SK-N-SH (cell line): ENCODE results near the gene SSR4. TPM values are rescaled to one million over a fixed set of nuclear protein-coding genes. Genes with fewer than 3 reads are reported as not detected.

Source experiments
- CTCF ChIA-PET: fragments of 300-600, 350-600 bp; formaldehyde crosslinking; extraction: SDS; loops from one replicate; lab custom pipeline; 2021; lab: Yijun Ruan, JAX
- POLR2A ChIA-PET: fragments of 350-600 bp; sonication (Branson Sonifier 250); formaldehyde crosslinking; extraction: SDS; loops from one replicate; lab custom pipeline; 2020; ENCODE audit warnings: antibody characterized with exemption, inconsistent platforms; lab: Yijun Ruan, JAX
- DNase-seq: peaks from one replicate; pipeline ENCODE4 v3.0.0; 2012
- H2AFZ ChIP-seq: fragments of 200-600 bp; sonication (generic); 2 replicates; pipeline ENCODE4 v1.8.1; 2016; ENCODE audit warnings: antibody characterized with exemption, mild to moderate bottlenecking, low read depth
- H3F3A ChIP-seq: fragments of 200-600 bp; sonication (generic); replicated peaks from 2 replicates; pipeline ENCODE3; 2016; ENCODE audit warnings: antibody characterized with exemption, mild to moderate bottlenecking; ENCODE audit not compliant: insufficient read depth
- H3K27ac ChIP-seq, 2 experiments: fragments of 200-500 bp in 1 of 2; fragments of 200-600 bp in 1 of 2; sonication (Bioruptor generic) in 1 of 2; sonication (generic), shearing (Covaris generic) in 1 of 2; 2 replicates each; pipeline versions ENCODE4 v1.5.1 to v1.6.1; 2014 to 2016; ENCODE audit warnings: low read depth in 2 of 2, inconsistent platforms in 1 of 2, low read length in 1 of 2, mild to moderate bottlenecking in 1 of 2, mixed read lengths in 1 of 2
- H3K27me3 ChIP-seq: fragments of 200-600 bp; sonication (generic), shearing (Covaris generic); 2 replicates; pipeline ENCODE4 v1.6.1; 2016; ENCODE audit warnings: mixed run types; ENCODE audit not compliant: insufficient read depth
- H3K36me3 ChIP-seq, 2 experiments: fragments of 200-500 bp in 1 of 2; fragments of 200-600 bp in 1 of 2; sonication (Bioruptor generic) in 1 of 2; sonication (generic) in 1 of 2; replicated peaks in 1 of 2; 2 replicates each; pipeline versions ENCODE3 to v1.5.1; 2014 to 2016; ENCODE audit warnings: low read length in 1 of 2, mild to moderate bottlenecking in 1 of 2; ENCODE audit not compliant: insufficient read depth in 2 of 2, control insufficient read depth in 1 of 2
- H3K4me1 ChIP-seq, 2 experiments: fragments of 200-500 bp in 1 of 2; fragments of 200-600 bp in 1 of 2; sonication (Bioruptor generic) in 1 of 2; sonication (generic), shearing (Covaris generic) in 1 of 2; 2 replicates each; pipeline versions ENCODE4 v1.5.1 to v1.6.1; 2014 to 2016; ENCODE audit warnings: low read depth in 1 of 2, low read length in 1 of 2, mixed run types in 1 of 2; ENCODE audit not compliant: insufficient read depth in 2 of 2, control insufficient read depth in 1 of 2
- H3K4me2 ChIP-seq: fragments of 200-600 bp; sonication (generic), shearing (Covaris generic); 2 replicates; pipeline ENCODE4 v1.6.1; 2017; ENCODE audit warnings: mixed run types
- H3K4me3 ChIP-seq, 2 experiments: fragments of 200-500 bp in 1 of 2; fragments of 200-600 bp in 1 of 2; sonication (Bioruptor generic) in 1 of 2; sonication (generic), shearing (Covaris generic) in 1 of 2; 2 replicates each; pipeline versions ENCODE4 v1.5.1 to v1.8.1; 2014 to 2016; ENCODE audit warnings: low read depth in 2 of 2, inconsistent platforms in 1 of 2, low read length in 1 of 2, mild to moderate bottlenecking in 1 of 2, mixed read lengths in 1 of 2, moderate library complexity in 1 of 2
- H3K79me2 ChIP-seq: fragments of 200-600 bp; sonication (generic); 2 replicates; pipeline ENCODE4 v1.8.1; 2017; ENCODE audit warnings: mild to moderate bottlenecking; ENCODE audit not compliant: insufficient read depth
- H3K9ac ChIP-seq: fragments of 200-600 bp; sonication (generic); 2 replicates; pipeline ENCODE4 v1.6.1; 2017; ENCODE audit warnings: mixed run types
- H3K9me2 ChIP-seq: fragments of 200-600 bp; sonication (generic); 2 replicates; pipeline ENCODE4 v1.6.1; 2017; ENCODE audit warnings: mixed run types
- H3K9me3 ChIP-seq: fragments of 200-600 bp; sonication (generic); 2 replicates; pipeline ENCODE4 v1.6.1; 2017; ENCODE audit warnings: mixed run types, mild to moderate bottlenecking, moderate library complexity
- H4K20me1 ChIP-seq: fragments of 200-600 bp; sonication (generic); 2 replicates; pipeline ENCODE4 v1.6.1; 2017; ENCODE audit warnings: mild to moderate bottlenecking, mixed run types; ENCODE audit not compliant: insufficient read depth
- CHD2 ChIP-seq: fragments of 150-350 bp; IDR thresholded peaks from 2 replicates; pipeline ENCODE4 v1.6.1; 2018; ENCODE audit warnings: low read length; ENCODE audit not compliant: partially characterized antibody
- EZH2phosphoT487 ChIP-seq: fragments of 200-600 bp; sonication (generic); IDR thresholded peaks from 2 replicates; pipeline ENCODE4 v1.6.1; 2017; ENCODE audit warnings: low read depth, mixed run types, mild to moderate bottlenecking, antibody characterized with exemption, moderate library complexity, borderline replicate concordance
- FOXJ3 ChIP-seq: sonication (generic); formaldehyde crosslinking; IDR thresholded peaks from 2 replicates; pipeline ENCODE4 v1.5.1; 2020; ENCODE audit warnings: mild to moderate bottlenecking, missing genetic modification reagents
- FOXM1 ChIP-seq: IDR thresholded peaks from 2 replicates; pipeline ENCODE4 v1.4.0; 2012; ENCODE audit warnings: low read depth, mild to moderate bottlenecking
- GATA2 ChIP-seq: sonication (generic); formaldehyde crosslinking; IDR thresholded peaks from 2 replicates; pipeline ENCODE4 v1.5.0; 2020; ENCODE audit warnings: mild to moderate bottlenecking, missing genetic modification reagents
- IRF3 ChIP-seq: fragments of 150-350 bp; IDR thresholded peaks from 2 replicates; pipeline ENCODE4 v1.6.1; 2016; ENCODE audit warnings: mild to moderate bottlenecking, low read depth, low read length
- JUND ChIP-seq: IDR thresholded peaks from 2 replicates; pipeline ENCODE4 v1.4.0; 2012
- MAX ChIP-seq: IDR thresholded peaks from 2 replicates; pipeline ENCODE4 v1.4.0; 2012; ENCODE audit warnings: low read depth
- MEF2A ChIP-seq: IDR thresholded peaks from 2 replicates; pipeline ENCODE4 v1.4.0; 2012; ENCODE audit warnings: low read depth, borderline replicate concordance
- MXI1 ChIP-seq: IDR thresholded peaks from 2 replicates; pipeline ENCODE4 v1.6.1; 2012; ENCODE audit warnings: mild to moderate bottlenecking, low read depth, low read length, improper control_type of control experiment
- NRF1 ChIP-seq: IDR thresholded peaks from 2 replicates; pipeline ENCODE4 v1.6.1; 2012; ENCODE audit warnings: low read depth, mild to moderate bottlenecking, low read length
- POLR2AphosphoS5 ChIP-seq: IDR thresholded peaks from 2 replicates; pipeline ENCODE4 v1.6.1; 2012; ENCODE audit warnings: low read depth, low read length
- RAD21 ChIP-seq: IDR thresholded peaks from 2 replicates; pipeline ENCODE4 v1.6.1; 2012; ENCODE audit warnings: mild to moderate bottlenecking, low read length
- RCOR1 ChIP-seq: fragments of 150-350 bp; IDR thresholded peaks from 2 replicates; pipeline ENCODE4 v1.6.1; 2017; ENCODE audit warnings: antibody characterized with exemption, low read length
- RXRA ChIP-seq: IDR thresholded peaks from 2 replicates; pipeline ENCODE4 v1.4.0; 2012; ENCODE audit warnings: low read depth, mild to moderate bottlenecking, borderline replicate concordance
- SMC3 ChIP-seq: IDR thresholded peaks from 2 replicates; pipeline ENCODE4 v1.6.1; 2012; ENCODE audit warnings: low read depth, low read length, improper control_type of control experiment
- TAF1 ChIP-seq: IDR thresholded peaks from 2 replicates; pipeline ENCODE4 v1.6.1; 2012; ENCODE audit warnings: low read depth, mild to moderate bottlenecking, low read length, moderate library complexity, borderline replicate concordance
- USF1 ChIP-seq: IDR thresholded peaks from 2 replicates; pipeline ENCODE4 v1.4.0; 2012; ENCODE audit warnings: low read depth, borderline replicate concordance
- USF2 ChIP-seq: fragments of 150-350 bp; IDR thresholded peaks from 2 replicates; pipeline ENCODE4 v1.6.1; 2017; ENCODE audit warnings: antibody characterized with exemption, low read length, low read depth, borderline replicate concordance
- WGBS: methylation state at CpG from one replicate; pipeline ENCODE4 v1.1.6; 2017; ENCODE audit warnings: low lambda C conversion rate; 5-methylcytosine and 5-hydroxymethylcytosine counted together
- polyA plus RNA-seq, 3 experiments: library from polyadenylated mRNA; depleted of rRNA; stranded (reverse); fragments of >200 nt; gene quantifications; 2 replicates each; pipeline ENCODE4 v1.2.3, GENCODE V29; 2012

The SSR4 gene
- polyA plus RNA-seq, 1 of the 3 experiments (the other 2 are of a cell fraction): 367 TPM

DNA sequence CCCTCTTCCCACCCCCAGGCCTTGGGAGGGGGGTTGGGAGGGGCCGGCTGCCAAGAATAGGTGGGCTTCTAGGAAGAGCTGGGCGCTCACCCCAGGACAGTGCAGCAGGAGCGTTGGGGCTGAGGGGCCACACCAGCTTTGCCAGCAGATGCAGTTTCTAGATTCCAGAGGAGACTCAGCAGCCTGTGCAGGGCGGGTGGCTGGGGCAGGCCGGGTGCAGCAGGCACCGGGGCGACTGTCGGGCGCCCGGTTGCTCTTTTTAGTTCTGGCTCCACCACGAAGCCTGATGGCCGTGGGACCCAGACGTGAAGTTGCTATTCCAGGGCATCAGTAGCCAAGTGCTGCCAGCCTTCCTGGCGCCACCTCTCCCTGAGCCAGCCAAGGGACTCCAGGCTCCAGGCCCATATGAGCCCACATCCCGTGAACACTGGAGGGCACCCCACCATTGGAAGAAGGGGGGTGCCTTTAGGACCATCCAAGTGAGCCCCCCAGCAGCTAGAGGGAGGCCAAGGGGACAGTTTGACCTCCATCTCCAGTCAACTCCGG, 5.8 kb downstream of the SSR4 start:
- ChIA-PET CTCF (interaction anchor here (1.3 kb wide), 1 partner anchor 123 kb away, joined by 5 read pairs; no protein-coding TSS in a partner anchor), POLR2A (interaction anchor here (0.8 kb wide), 1 partner anchor 19 kb away, joined by 4 read pairs; no protein-coding TSS in a partner anchor)
- no peaks in the 10 kb centered on the region for H4K20me1 ChIP-seq
- H2AFZ ChIP-seq: no peak overlapping the region
- no peaks in the 10 kb centered on the region; the same call in none of the 2 replicates for H3K27me3 ChIP-seq
- no peak overlapping the region for H3K4me3 ChIP-seq
- H3K4me2 ChIP-seq: no peak overlapping the region
- no peak overlapping the region for H3K27ac ChIP-seq
- DNase-seq: no peak
- H3K9me3 ChIP-seq: no peaks in the 10 kb centered on the region
- no peaks in the 10 kb centered on the region for H3K9me2 ChIP-seq
- H3F3A ChIP-seq: no peaks in the 10 kb centered on the region
- H3K4me1 ChIP-seq: peaks cover 0 to 10% of the 10 kb centered on the region in 2 experiments; a peak in 1 of 4 replicates
- H3K9ac ChIP-seq: no peak overlapping the region
- H3K79me2 ChIP-seq: peaks cover 17% of the 10 kb centered on the region
- TF ChIP-seq CHD2 (no peak), JUND (no peak), NRF1 (no peak), FOXJ3 (CRISPR knock-in tag) (no peak), POLR2AphosphoS5 (no peak), FOXM1 (no peak), MXI1 (no peak), GATA2 (CRISPR knock-in tag) (no peak), RXRA (no peak), USF2 (no peak), EZH2phosphoT487 (no peak), SMC3 (no peak), MEF2A (no peak), MAX (no peak), IRF3 (no peak)
- WGBS: 51% methylated on average over 10 of the region's 16 CpGs
- peaks cover 0 to 5% of the 10 kb centered on the region in 2 experiments for H3K36me3 ChIP-seq

GRCh38 chrX:153800746-153801145, 6.3 kb downstream of the SSR4 start:
- no peak for DNase-seq
- ChIA-PET CTCF (interaction anchor here (1.3 kb wide), 1 partner anchor 122 kb away, joined by 5 read pairs; no protein-coding TSS in a partner anchor), POLR2A (interaction anchor here (0.5 to 0.8 kb wide), 2 partner anchors 19 to 188 kb away, joined by 3 to 4 read pairs; no protein-coding TSS in a partner anchor)
- no peaks in the 10 kb centered on the region for H4K20me1 ChIP-seq
- H3K36me3 ChIP-seq: peaks cover 0 to 5% of the 10 kb centered on the region in 2 experiments
- H3K9ac ChIP-seq: no peak overlapping the region
- no peaks in the 10 kb centered on the region; the same call in none of the 2 replicates for H3K27me3 ChIP-seq
- no peaks in the 10 kb centered on the region for H3K9me2 ChIP-seq
- H3K79me2 ChIP-seq: peaks cover 12% of the 10 kb centered on the region
- H3K4me1 ChIP-seq: peaks cover 0 to 6% of the 10 kb centered on the region in 2 experiments; a peak in 1 of 4 replicates
- no peaks in the 10 kb centered on the region for H3F3A ChIP-seq
- WGBS: 43% methylated on average over 7 of the region's 7 CpGs
- no peak overlapping the region for H3K4me3 ChIP-seq
- no peaks in the 10 kb centered on the region for H3K9me3 ChIP-seq
- no peak overlapping the region for H3K27ac ChIP-seq
- TF ChIP-seq CHD2: no peak
- TF ChIP-seq SMC3: no peak
- TF ChIP-seq EZH2phosphoT487: no peak
- no peak for TF ChIP-seq MAX
- no peak for TF ChIP-seq USF1
- TF ChIP-seq TAF1: no peak
- TF ChIP-seq RXRA: no peak
- TF ChIP-seq FOXM1: no peak
- no peak for TF ChIP-seq RCOR1
- TF ChIP-seq GATA2 (CRISPR knock-in tag): no peak
- no peak for TF ChIP-seq JUND
- TF ChIP-seq RAD21: no peak
- no peak overlapping the region for H3K4me2 ChIP-seq
- no peak overlapping the region for H2AFZ ChIP-seq
